ENCODE results near the gene GATA1. TPM values are rescaled to one million over a fixed set of nuclear protein-coding genes. Genes with fewer than 3 reads are reported as not detected.

Gene GATA1
- total RNA-seq, 4 donors from 2014 or later, result not detected

- Histone ChIP-seq H3K27me3 (peaks cover 6% of the 10 kb centered on the region), H3K4me1 (no peaks in the 10 kb centered on the region), H3K4me3 (no peak within 1 kb of the TSS), H3K36me3 (no peaks in the 10 kb centered on the region), H3K27ac (no peak within 1 kb of the TSS), H3K9me3 (no peaks in the 10 kb centered on the region)
- intact Hi-C loops (cut with DNase I; ENCODE audit: low total_unique reads), result no loop called here
- WGBS, 2 donors (ENCODE audit: low coverage in 1 of 2), result 91% methylated on average over 29 of the region's 67 CpGs; no CpG with 5 or more reads in 1 of the 2 donors
- TF ChIP-seq CTCF (IDR thresholded peaks at IDR 0.05) (no peak), EP300 (IDR thresholded peaks at IDR 0.05; ENCODE audit: low read depth) (no peak), POLR2A (IDR thresholded peaks at IDR 0.05) (no peak), POLR2AphosphoS5 (IDR thresholded peaks at IDR 0.05) (no peak)
- in situ Hi-C loops (cut with MboI; ENCODE audit: low pct_ligation_motif_present in 1 of 4, low pct_unique_long_range_greater_than_20kb in 1 of 4, low sequenced_read_pairs in 3 of 4), result no loop called here
- DNase-seq, result no peak
Measured at GRCh38 chrX:48826135-48826875, 39.9 kb downstream of the GATA1 start, which contains the start of gene ERAS. TSS of gene ERAS (plus strand) at chrX:48826513. CDS start at chrX:48829124, 2,611 bp downstream.

- peaks cover 14% of the 10 kb centered on the region for H3K27me3 ChIP-seq
- intact Hi-C loops (cut with DNase I; ENCODE audit: low total_unique reads) (no loop called here), in situ Hi-C loops (cut with MboI; ENCODE audit: low pct_ligation_motif_present in 1 of 4, low pct_unique_long_range_greater_than_20kb in 1 of 4, low sequenced_read_pairs in 3 of 4) (no loop called here)
- DNase-seq, result no peak
- H3K27ac ChIP-seq, result no peak overlapping the region
- no peak for TF ChIP-seq CTCF (IDR thresholded peaks at IDR 0.05)
- no peak for TF ChIP-seq POLR2AphosphoS5 (IDR thresholded peaks at IDR 0.05)
- TF ChIP-seq EP300 (IDR thresholded peaks at IDR 0.05; ENCODE audit: low read depth), result no peak
- TF ChIP-seq POLR2A (IDR thresholded peaks at IDR 0.05), result no peak
- H3K4me1 ChIP-seq, result peaks cover 0 to 5% (median 0%) of the 10 kb centered on the region in 4 donors
- WGBS, 2 donors (ENCODE audit: low coverage in 1 of 2), result 68 to 78% methylated on average over 4 to 70 of the region's 73 CpGs
- no peaks in the 10 kb centered on the region for H3K36me3 ChIP-seq
- H3K4me3 ChIP-seq, result no peak overlapping the region
- no peaks in the 10 kb centered on the region for H3K9me3 ChIP-seq
Measured at GRCh38 chrX:48826876-48827653, 40.7 kb downstream of the GATA1 start.

- peaks cover 17% of the 10 kb centered on the region for H3K27me3 ChIP-seq
- DNase-seq, result no peak
- H3K4me3 ChIP-seq, result no peak overlapping the region
- WGBS, 2 donors (ENCODE audit: low coverage in 1 of 2), result 63 to 87% methylated on average over 1 to 4 of the region's 4 CpGs
- H3K36me3 ChIP-seq, result no peaks in the 10 kb centered on the region
- no peaks in the 10 kb centered on the region for H3K9me3 ChIP-seq
- in situ Hi-C loops (cut with MboI; ENCODE audit: low pct_ligation_motif_present in 1 of 4, low pct_unique_long_range_greater_than_20kb in 1 of 4, low sequenced_read_pairs in 3 of 4), result no loop called here
- TF ChIP-seq EP300 (IDR thresholded peaks at IDR 0.05; ENCODE audit: low read depth), result no peak
- no peak for TF ChIP-seq POLR2A (IDR thresholded peaks at IDR 0.05)
- no peak for TF ChIP-seq POLR2AphosphoS5 (IDR thresholded peaks at IDR 0.05)
- TF ChIP-seq CTCF (IDR thresholded peaks at IDR 0.05), result no peak
- H3K4me1 ChIP-seq, result peaks cover 0 to 5% (median 0%) of the 10 kb centered on the region in 4 donors
- intact Hi-C loops (cut with DNase I; ENCODE audit: low total_unique reads), result no loop called here
- H3K27ac ChIP-seq, result no peak overlapping the region
Measured at GRCh38 chrX:48827654-48827968, 41.2 kb downstream of the GATA1 start.

- Histone ChIP-seq H3K27me3 (peaks cover 30% of the 10 kb centered on the region), H3K36me3 (no peaks in the 10 kb centered on the region), H3K4me1 (peaks cover 0 to 5% (median 0%) of the 10 kb centered on the region in 4 donors), H3K4me3 (no peak overlapping the region), H3K27ac (no peak overlapping the region), H3K9me3 (no peaks in the 10 kb centered on the region)
- intact Hi-C loops (cut with DNase I; ENCODE audit: low total_unique reads), result no loop called here
- no peak for TF ChIP-seq EP300 (IDR thresholded peaks at IDR 0.05; ENCODE audit: low read depth)
- TF ChIP-seq POLR2A (IDR thresholded peaks at IDR 0.05), result no peak
- TF ChIP-seq POLR2AphosphoS5 (IDR thresholded peaks at IDR 0.05), result no peak
- TF ChIP-seq CTCF (IDR thresholded peaks at IDR 0.05), result no peak
- DNase-seq, result no peak
- WGBS, 2 donors (ENCODE audit: low coverage in 1 of 2), result 85% methylated on average over 24 of the region's 24 CpGs; no CpG with 5 or more reads in 1 of the 2 donors
- in situ Hi-C loops (cut with MboI; ENCODE audit: low pct_ligation_motif_present in 1 of 4, low pct_unique_long_range_greater_than_20kb in 1 of 4, low sequenced_read_pairs in 3 of 4), result no loop called here
Measured at GRCh38 chrX:48829016-48829735, 42.8 kb downstream of the GATA1 start.

Measured in transverse colon (tissue), 4 donors.